D341Med (cell line): Measurements from ENCODE around the gene GBP7.
"Not testable (repeated sequence)": the region's sequence is repeated elsewhere in the genome, so short reads cannot be mapped to it uniquely, and the experiment has no call there.

Experiments used
- DNase-seq: peaks from one replicate; pipeline ENCODE4 v3.0.0; 2012; ENCODE audit warnings: low spot score

Gene GBP7

GRCh38 chr1:89170170-89171066 is 5.4 kb downstream of the GBP7 start:
- no peak for DNase-seq

- DNase-seq: no peak
Observed at GRCh38 chr1:89169166-89169565, 6.6 kb downstream of the GBP7 start.

- DNase-seq: no peak
Observed at GRCh38 chr1:89167590-89168230, 8.1 kb downstream of the GBP7 start.

- no peak for DNase-seq
Observed at GRCh38 chr1:89166705-89167104, 9.1 kb downstream of the GBP7 start.

GRCh38 chr1:89165811-89166210 is 10.0 kb downstream of the GBP7 start:
- no peak for DNase-seq

GRCh38 chr1:89151047-89151446 is 24.8 kb downstream of the GBP7 start:
- no peak for DNase-seq

- DNase-seq: no peak
Observed at GRCh38 chr1:89149976-89150375, 25.8 kb downstream of the GBP7 start.

GRCh38 chr1:89149229-89149628 is 26.6 kb downstream of the GBP7 start:
- DNase-seq: no peak

- DNase-seq: no peak
Observed at GRCh38 chr1:89147678-89148658, 27.8 kb downstream of the GBP7 start.

- no peak for DNase-seq
Observed at GRCh38 chr1:89146721-89147120, 29.1 kb downstream of the GBP7 start.

- no peak for DNase-seq
Observed at GRCh38 chr1:89143484-89143883, 32.3 kb downstream of the GBP7 start.

GRCh38 chr1:89142160-89142559 is 33.6 kb downstream of the GBP7 start:
- DNase-seq: no peak

GRCh38 chr1:89133747-89134146 is 42.1 kb downstream of the GBP7 start:
- no peak for DNase-seq

- no peak for DNase-seq
Observed at GRCh38 chr1:89130716-89131115, 45.1 kb downstream of the GBP7 start.

- DNase-seq: no peak
Observed at GRCh38 chr1:89129911-89130310, 45.9 kb downstream of the GBP7 start.

- DNase-seq: not testable (repeated sequence)
Observed at GRCh38 chr1:89128003-89128458, 47.8 kb downstream of the GBP7 start.

- DNase-seq: not testable (repeated sequence)
Observed at GRCh38 chr1:89126602-89127565, 48.9 kb downstream of the GBP7 start.

GRCh38 chr1:89125913-89126580 is 49.8 kb downstream of the GBP7 start, which contains the start of gene GBP2:
GBP2 (minus strand) TSS chr1:89126114; CDS start chr1:89121966, 4,148 bp downstream.
- no peak for DNase-seq

GRCh38 chr1:89125240-89125912 is 50.4 kb downstream of the GBP7 start:
- DNase-seq: no peak

- DNase-seq: no peak
Observed at GRCh38 chr1:89121641-89122040, 54.2 kb downstream of the GBP7 start.
